ENCODE data around the gene AP2S1.
"Not testable (repeated sequence)": the region's sequence is repeated elsewhere in the genome, so short reads cannot be mapped to it uniquely, and the experiment has no call there.

AP2S1 gene

GRCh38 chr19:46823049-46823448 lies 27.6 kb downstream of the AP2S1 start:
- no peak for TF ChIP-seq CTCF (IDR thresholded peaks at IDR 0.05)
- no peaks in the 10 kb centered on the region for H3K27me3 ChIP-seq
- H3K36me3 ChIP-seq = no peaks in the 10 kb centered on the region
- H3K27ac ChIP-seq = no peak overlapping the region
- peaks cover 4 to 9% of the 10 kb centered on the region in 2 experiments for H3K4me1 ChIP-seq (ENCODE audit: control insufficient read depth in 1 of 2, insufficient read depth in 1 of 2, low read depth in 1 of 2, low read length in 1 of 2)
- no peak overlapping the region for H3K4me3 ChIP-seq (ENCODE audit: low read depth in 1 of 2, low read length in 1 of 2)
- H3K9me3 ChIP-seq = no peaks in the 10 kb centered on the region

GRCh38 chr19:46822410-46822787 lies 28.2 kb downstream of the AP2S1 start:
- not testable (repeated sequence) for H3K9me3 ChIP-seq; H3K27ac ChIP-seq; H3K4me3 ChIP-seq (ENCODE audit: low read depth in 1 of 2, low read length in 1 of 2); H3K36me3 ChIP-seq; H3K27me3 ChIP-seq; H3K4me1 ChIP-seq (ENCODE audit: control insufficient read depth in 1 of 2, insufficient read depth in 1 of 2, low read depth in 1 of 2, low read length in 1 of 2)

- Histone ChIP-seq H3K9me3 (no peaks in the 10 kb centered on the region), H3K27ac (no peak overlapping the region), H3K4me1 (ENCODE audit: control insufficient read depth in 1 of 2, insufficient read depth in 1 of 2, low read depth in 1 of 2, low read length in 1 of 2) (peaks cover 4 to 9% of the 10 kb centered on the region in 2 experiments), H3K4me3 (ENCODE audit: low read depth in 1 of 2, low read length in 1 of 2) (no peak overlapping the region), H3K27me3 (no peaks in the 10 kb centered on the region), H3K36me3 (no peaks in the 10 kb centered on the region)
- no peak for TF ChIP-seq CTCF (IDR thresholded peaks at IDR 0.05)
Observed at GRCh38 chr19:46821512-46822409, 28.9 kb downstream of the AP2S1 start.

- H3K27ac ChIP-seq = no peak overlapping the region
Observed at GRCh38 chr19:46818812-46819211, 31.8 kb downstream of the AP2S1 start.

GRCh38 chr19:46815833-46816627 lies 34.6 kb downstream of the AP2S1 start:
- Histone ChIP-seq H3K27me3 (no peaks in the 10 kb centered on the region), H3K9me3 (no peaks in the 10 kb centered on the region), H3K4me3 (ENCODE audit: low read depth in 1 of 2, low read length in 1 of 2) (no peak overlapping the region), H3K36me3 (no peaks in the 10 kb centered on the region), H3K27ac (no peak overlapping the region), H3K4me1 (ENCODE audit: control insufficient read depth in 1 of 2, insufficient read depth in 1 of 2, low read depth in 1 of 2, low read length in 1 of 2) (no peaks in the 10 kb centered on the region)
- TF ChIP-seq CTCF (IDR thresholded peaks at IDR 0.05) = no peak

More at GRCh38 chr19:46818812-46819211, 31.8 kb downstream of the AP2S1 start:
- Histone ChIP-seq H3K4me3 (ENCODE audit: low read depth in 1 of 2, low read length in 1 of 2) (no peak overlapping the region), H3K36me3 (no peaks in the 10 kb centered on the region), H3K9me3 (no peaks in the 10 kb centered on the region), H3K4me1 (ENCODE audit: control insufficient read depth in 1 of 2, insufficient read depth in 1 of 2, low read depth in 1 of 2, low read length in 1 of 2) (peaks cover 0 to 3% of the 10 kb centered on the region in 2 experiments), H3K27me3 (no peaks in the 10 kb centered on the region)
- TF ChIP-seq CTCF (IDR thresholded peaks at IDR 0.05) = no peak

All from neutrophil (primary cell).